ENCODE measurements around the gene PSMB11.

DNA sequence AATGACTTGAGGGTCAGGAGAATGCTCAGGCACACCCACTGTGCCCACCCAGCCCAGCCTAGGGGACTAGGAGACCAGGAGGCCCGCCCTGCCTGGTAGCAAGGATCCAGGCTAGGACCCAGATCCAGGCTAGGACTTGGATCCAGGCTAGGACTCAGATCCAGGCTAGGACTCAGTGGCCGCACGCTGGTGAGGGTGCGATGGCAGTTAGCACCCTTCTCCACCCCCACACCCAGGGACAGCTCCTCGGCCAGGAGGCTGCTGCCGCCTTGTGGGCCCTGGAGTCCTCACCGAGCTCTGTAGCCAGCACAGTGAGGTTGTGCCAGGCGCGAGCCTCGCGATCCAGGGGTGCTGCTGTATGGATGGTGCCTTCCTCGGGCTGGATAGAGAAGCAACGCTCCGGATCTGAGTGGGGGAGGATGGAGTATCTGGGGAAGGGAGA is 10.2 kb downstream of the PSMB11 start:
- TF ChIP-seq, protein P1, sequence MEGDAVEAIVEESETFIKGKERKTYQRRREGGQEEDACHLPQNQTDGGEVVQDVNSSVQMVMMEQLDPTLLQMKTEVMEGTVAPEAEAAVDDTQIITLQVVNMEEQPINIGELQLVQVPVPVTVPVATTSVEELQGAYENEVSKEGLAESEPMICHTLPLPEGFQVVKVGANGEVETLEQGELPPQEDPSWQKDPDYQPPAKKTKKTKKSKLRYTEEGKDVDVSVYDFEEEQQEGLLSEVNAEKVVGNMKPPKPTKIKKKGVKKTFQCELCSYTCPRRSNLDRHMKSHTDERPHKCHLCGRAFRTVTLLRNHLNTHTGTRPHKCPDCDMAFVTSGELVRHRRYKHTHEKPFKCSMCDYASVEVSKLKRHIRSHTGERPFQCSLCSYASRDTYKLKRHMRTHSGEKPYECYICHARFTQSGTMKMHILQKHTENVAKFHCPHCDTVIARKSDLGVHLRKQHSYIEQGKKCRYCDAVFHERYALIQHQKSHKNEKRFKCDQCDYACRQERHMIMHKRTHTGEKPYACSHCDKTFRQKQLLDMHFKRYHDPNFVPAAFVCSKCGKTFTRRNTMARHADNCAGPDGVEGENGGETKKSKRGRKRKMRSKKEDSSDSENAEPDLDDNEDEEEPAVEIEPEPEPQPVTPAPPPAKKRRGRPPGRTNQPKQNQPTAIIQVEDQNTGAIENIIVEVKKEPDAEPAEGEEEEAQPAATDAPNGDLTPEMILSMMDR (IDR thresholded peaks at IDR 0.05) = peak in 2 of 7 experiments; percentile 12 to 17
- no peak for TF ChIP-seq POLR2A (IDR thresholded peaks at IDR 0.05)
